ENCODE data around the gene RNF157. TPM values are rescaled to one million over a fixed set of nuclear protein-coding genes. Genes with fewer than 3 reads are reported as not detected.

The RNF157 gene
- total and polyA plus RNA-seq, 9 of the 15 experiments (the other 6 are each of a cell fraction or from before 2014, with no cell fraction given) = 8.1 to 31.7 (median 20.8) TPM

- 24% methylated on average over 45 of the region's 78 CpGs for WGBS (ENCODE audit: insufficient coverage, low coverage, missing lambda C conversion rate)
- Histone ChIP-seq H3K4me3 (no peak overlapping the region), H3K9me1 (ENCODE audit: control insufficient read depth, insufficient read depth, low read length) (no peaks in the 10 kb centered on the region), H3K27me3 (ENCODE audit: control insufficient read depth in 2 of 2, insufficient read depth in 2 of 2, low read length in 2 of 2) (peaks cover 38 to 58% of the 10 kb centered on the region in 2 experiments; a peak in 4 of 5 replicates), H2AFZ (ENCODE audit: low read depth, low read length) (no peak overlapping the region), H3K79me2 (ENCODE audit: control insufficient read depth, insufficient read depth, low read length) (no peaks in the 10 kb centered on the region), H3K36me3 (ENCODE audit: control insufficient read depth, insufficient read depth, low read length) (peaks cover 5% of the 10 kb centered on the region; the same call in 1 of the 3 replicates), H3K27ac (ENCODE audit: extremely low read depth, low read depth, low read length) (no peak overlapping the region), H3K9me3 (replicated peaks; ENCODE audit: control insufficient read depth, insufficient read depth, low read depth, low read length) (no peaks in the 10 kb centered on the region), H3K9ac (ENCODE audit: insufficient read depth in 1 of 2, low read depth in 2 of 2, low read length in 2 of 2) (peak overlapping the region in 1 of 2 experiments; percentile 40; a peak in 1 of 4 replicates), H4K20me1 (replicated peaks; ENCODE audit: control insufficient read depth, insufficient read depth, low read length) (peaks cover 14% of the 10 kb centered on the region), H3K4me2 (ENCODE audit: insufficient read depth, low read length) (no peak overlapping the region), H3K4me1 (replicated peaks in 1 of 2; ENCODE audit: control insufficient read depth in 2 of 2, insufficient read depth in 2 of 2, low read length in 2 of 2) (peaks cover 5 to 51% of the 10 kb centered on the region in 2 experiments; a peak in 3 of 5 replicates)
- CTCF ChIA-PET (ENCODE audit: low intra/inter-chr PET ratio) = interaction anchor here (1.5 kb wide), 1 partner anchor 140 kb away, joined by 5 read pairs; no protein-coding TSS in a partner anchor
- in situ Hi-C loops (cut with MboI) = no loop called here
- FAIRE-seq (no peak), DNase-seq (ENCODE audit: extremely low read depth in 1 of 4, low spot score in 3 of 4) (peak in 3 of 4 experiments; percentile 46 to 65 (median 64)), ATAC-seq (no peak)
- POLR2A ChIA-PET = interaction anchor here (0.7 to 1.2 kb wide), 2 partner anchors 36 to 129 kb away, joined by 3 to 4 read pairs; no protein-coding TSS in a partner anchor
- BruUV-seq (replicated peaks) = no TSS peak
- intact Hi-C loops (cut with micrococcal nuclease) = no loop called here
- TF ChIP-seq RBM22 (IDR thresholded peaks at IDR 0.05; ENCODE audit: low read depth, low read length, poor library complexity, severe bottlenecking) (peak; percentile 61), BHLHE40 (IDR thresholded peaks at IDR 0.05; ENCODE audit: low read length) (peak; percentile 52), ZNF134 (CRISPR knock-in tag; conservative IDR thresholded peaks at IDR 0.05) (no peak), CCAR2 (IDR thresholded peaks at IDR 0.05; ENCODE audit: low read depth, low read length) (no peak), HSF4 (CRISPR knock-in tag; IDR thresholded peaks at IDR 0.05; ENCODE audit: borderline replicate concordance) (no peak), NR2F6 (CRISPR knock-in tag; IDR thresholded peaks at IDR 0.05) (no peak), ATF1 (CRISPR knock-in tag; IDR thresholded peaks at IDR 0.05) (no peak), ATF1 (tag; IDR thresholded peaks at IDR 0.05) (peak; percentile 17; the same call in 1 of the 2 replicates), CTBP1 (IDR thresholded peaks at IDR 0.05; ENCODE audit: borderline replicate concordance) (no peak), YBX1 (IDR thresholded peaks at IDR 0.05) (no peak), COPS2 (conservative IDR thresholded peaks at IDR 0.05) (no peak), ZSCAN29 (IDR thresholded peaks at IDR 0.05) (no peak), ZNF586 (CRISPR knock-in tag; conservative IDR thresholded peaks at IDR 0.05) (no peak), HNRNPUL1 (IDR thresholded peaks at IDR 0.05; ENCODE audit: low read length) (no peak)
- TF ChIP-seq, protein P1, sequence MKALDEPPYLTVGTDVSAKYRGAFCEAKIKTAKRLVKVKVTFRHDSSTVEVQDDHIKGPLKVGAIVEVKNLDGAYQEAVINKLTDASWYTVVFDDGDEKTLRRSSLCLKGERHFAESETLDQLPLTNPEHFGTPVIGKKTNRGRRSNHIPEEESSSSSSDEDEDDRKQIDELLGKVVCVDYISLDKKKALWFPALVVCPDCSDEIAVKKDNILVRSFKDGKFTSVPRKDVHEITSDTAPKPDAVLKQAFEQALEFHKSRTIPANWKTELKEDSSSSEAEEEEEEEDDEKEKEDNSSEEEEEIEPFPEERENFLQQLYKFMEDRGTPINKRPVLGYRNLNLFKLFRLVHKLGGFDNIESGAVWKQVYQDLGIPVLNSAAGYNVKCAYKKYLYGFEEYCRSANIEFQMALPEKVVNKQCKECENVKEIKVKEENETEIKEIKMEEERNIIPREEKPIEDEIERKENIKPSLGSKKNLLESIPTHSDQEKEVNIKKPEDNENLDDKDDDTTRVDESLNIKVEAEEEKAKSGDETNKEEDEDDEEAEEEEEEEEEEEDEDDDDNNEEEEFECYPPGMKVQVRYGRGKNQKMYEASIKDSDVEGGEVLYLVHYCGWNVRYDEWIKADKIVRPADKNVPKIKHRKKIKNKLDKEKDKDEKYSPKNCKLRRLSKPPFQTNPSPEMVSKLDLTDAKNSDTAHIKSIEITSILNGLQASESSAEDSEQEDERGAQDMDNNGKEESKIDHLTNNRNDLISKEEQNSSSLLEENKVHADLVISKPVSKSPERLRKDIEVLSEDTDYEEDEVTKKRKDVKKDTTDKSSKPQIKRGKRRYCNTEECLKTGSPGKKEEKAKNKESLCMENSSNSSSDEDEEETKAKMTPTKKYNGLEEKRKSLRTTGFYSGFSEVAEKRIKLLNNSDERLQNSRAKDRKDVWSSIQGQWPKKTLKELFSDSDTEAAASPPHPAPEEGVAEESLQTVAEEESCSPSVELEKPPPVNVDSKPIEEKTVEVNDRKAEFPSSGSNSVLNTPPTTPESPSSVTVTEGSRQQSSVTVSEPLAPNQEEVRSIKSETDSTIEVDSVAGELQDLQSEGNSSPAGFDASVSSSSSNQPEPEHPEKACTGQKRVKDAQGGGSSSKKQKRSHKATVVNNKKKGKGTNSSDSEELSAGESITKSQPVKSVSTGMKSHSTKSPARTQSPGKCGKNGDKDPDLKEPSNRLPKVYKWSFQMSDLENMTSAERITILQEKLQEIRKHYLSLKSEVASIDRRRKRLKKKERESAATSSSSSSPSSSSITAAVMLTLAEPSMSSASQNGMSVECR (CRISPR knock-in tag; IDR thresholded peaks at IDR 0.05) = no peak
- TF ChIP-seq, protein P2, sequence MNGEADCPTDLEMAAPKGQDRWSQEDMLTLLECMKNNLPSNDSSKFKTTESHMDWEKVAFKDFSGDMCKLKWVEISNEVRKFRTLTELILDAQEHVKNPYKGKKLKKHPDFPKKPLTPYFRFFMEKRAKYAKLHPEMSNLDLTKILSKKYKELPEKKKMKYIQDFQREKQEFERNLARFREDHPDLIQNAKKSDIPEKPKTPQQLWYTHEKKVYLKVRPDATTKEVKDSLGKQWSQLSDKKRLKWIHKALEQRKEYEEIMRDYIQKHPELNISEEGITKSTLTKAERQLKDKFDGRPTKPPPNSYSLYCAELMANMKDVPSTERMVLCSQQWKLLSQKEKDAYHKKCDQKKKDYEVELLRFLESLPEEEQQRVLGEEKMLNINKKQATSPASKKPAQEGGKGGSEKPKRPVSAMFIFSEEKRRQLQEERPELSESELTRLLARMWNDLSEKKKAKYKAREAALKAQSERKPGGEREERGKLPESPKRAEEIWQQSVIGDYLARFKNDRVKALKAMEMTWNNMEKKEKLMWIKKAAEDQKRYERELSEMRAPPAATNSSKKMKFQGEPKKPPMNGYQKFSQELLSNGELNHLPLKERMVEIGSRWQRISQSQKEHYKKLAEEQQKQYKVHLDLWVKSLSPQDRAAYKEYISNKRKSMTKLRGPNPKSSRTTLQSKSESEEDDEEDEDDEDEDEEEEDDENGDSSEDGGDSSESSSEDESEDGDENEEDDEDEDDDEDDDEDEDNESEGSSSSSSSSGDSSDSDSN (IDR thresholded peaks at IDR 0.05; ENCODE audit: borderline replicate concordance in 1 of 2, low read depth in 2 of 2, low read length in 2 of 2) = no peak
Measured at GRCh38 chr17:76139801-76140660, 100.3 kb downstream of the RNF157 start.
